Measurements from ENCODE around the gene HDAC10. TPM values are rescaled to one million over a fixed set of nuclear protein-coding genes. Genes with fewer than 3 reads are reported as not detected.

Gene HDAC10
- total RNA-seq, 1 experiment from 2014 or later, result 71.3 TPM

- Histone ChIP-seq H3K9me3 (ENCODE audit: control insufficient read depth, insufficient read depth, low read depth, low read length) (no peaks in the 10 kb centered on the region), H3K4me1 (ENCODE audit: control insufficient read depth, insufficient read depth, low read length) (no peaks in the 10 kb centered on the region), H3K36me3 (ENCODE audit: control insufficient read depth, insufficient read depth, low read length) (no peaks in the 10 kb centered on the region; the same call in 1 of the 2 replicates), H3K27ac (ENCODE audit: low read length) (peak overlapping the region; percentile 84), H3K4me3 (ENCODE audit: low read depth in 2 of 2, low read length in 2 of 2) (peak overlapping the region; percentile 78 to 79), H3K27me3 (ENCODE audit: control insufficient read depth, insufficient read depth, low read length) (no peaks in the 10 kb centered on the region)
- POLR2A ChIA-PET, result interaction anchor here (0.8 kb wide), 1 partner anchor 40 kb away, joined by 5 read pairs; no protein-coding TSS in a partner anchor
- BruUV-seq (replicated peaks), result TSS peak; percentile 54
- in situ Hi-C loops (cut with HindIII; ENCODE audit: low pct_unique_long_range_greater_than_20kb, low sequenced_read_pairs), result no loop called here
- no peak for TF ChIP-seq REST (IDR thresholded peaks at IDR 0.05; ENCODE audit: insufficient read depth in 1 of 2, low read depth in 2 of 2, low read length in 1 of 2)
- TF ChIP-seq CTCF (IDR thresholded peaks at IDR 0.05), result no peak
- no peak for TF ChIP-seq SIN3A (IDR thresholded peaks at IDR 0.05; ENCODE audit: borderline replicate concordance, insufficient read depth, low read depth, low read length)
- no peak for TF ChIP-seq TCF7L2 (IDR thresholded peaks at IDR 0.05; ENCODE audit: low read depth, low read length)
- ATAC-seq (no peak), DNase-seq (ENCODE audit: low read depth, low spot score) (no peak)
- intact Hi-C loops (cut with micrococcal nuclease; ENCODE audit: unreplicated experiment), result no loop called here
- CTCF ChIA-PET, result interaction anchor here (0.6 kb wide), 1 partner anchor 86 kb away, joined by 14 read pairs; no protein-coding TSS in a partner anchor
Measured at GRCh38 chr22:50243685-50244419, 7.2 kb downstream of the HDAC10 start.

GRCh38 chr22:50242406-50242949 lies 8.6 kb downstream of the HDAC10 start:
- CTCF ChIA-PET, result interaction anchor here (0.6 to 0.7 kb wide), 3 partner anchors 74 to 265 kb away, joined by 3 to 6 read pairs (median 3); partner anchors contain the start of gene LMF2
- H3K4me3 ChIP-seq (ENCODE audit: low read depth in 2 of 2, low read length in 2 of 2), result peak overlapping the region; percentile 78 to 79
- H3K4me1 ChIP-seq (ENCODE audit: control insufficient read depth, insufficient read depth, low read length), result no peaks in the 10 kb centered on the region
- no TSS peak for BruUV-seq (replicated peaks)
- H3K9me3 ChIP-seq (ENCODE audit: control insufficient read depth, insufficient read depth, low read depth, low read length), result no peaks in the 10 kb centered on the region
- POLR2A ChIA-PET, result interaction anchor here (0.7 kb wide), 1 partner anchor 18 kb away, joined by 3 read pairs; no protein-coding TSS in a partner anchor
- in situ Hi-C loops (cut with HindIII; ENCODE audit: low pct_unique_long_range_greater_than_20kb, low sequenced_read_pairs), result no loop called here
- no peak for ATAC-seq
- no peak for DNase-seq (ENCODE audit: low read depth, low spot score)
- H3K27ac ChIP-seq (ENCODE audit: low read length), result peak overlapping the region; percentile 8; the same call in 1 of the 2 replicates
- TF ChIP-seq POLR2AphosphoS5 (IDR thresholded peaks at IDR 0.05; ENCODE audit: low read depth, low read length), result no peak
- no peak for TF ChIP-seq TCF7L2 (IDR thresholded peaks at IDR 0.05; ENCODE audit: low read depth, low read length)
- H3K36me3 ChIP-seq (ENCODE audit: control insufficient read depth, insufficient read depth, low read length), result no peaks in the 10 kb centered on the region; the same call in 1 of the 2 replicates
- intact Hi-C loops (cut with micrococcal nuclease; ENCODE audit: unreplicated experiment), result no loop called here
- no peaks in the 10 kb centered on the region for H3K27me3 ChIP-seq (ENCODE audit: control insufficient read depth, insufficient read depth, low read length)

- TF ChIP-seq REST (IDR thresholded peaks at IDR 0.05; ENCODE audit: insufficient read depth in 1 of 2, low read depth in 2 of 2, low read length in 1 of 2) (no peak), CTCF (IDR thresholded peaks at IDR 0.05) (no peak), SIN3A (IDR thresholded peaks at IDR 0.05; ENCODE audit: borderline replicate concordance, insufficient read depth, low read depth, low read length) (no peak), POLR2AphosphoS5 (IDR thresholded peaks at IDR 0.05; ENCODE audit: low read depth, low read length) (no peak), TCF7L2 (IDR thresholded peaks at IDR 0.05; ENCODE audit: low read depth, low read length) (no peak)
- H3K36me3 ChIP-seq (ENCODE audit: control insufficient read depth, insufficient read depth, low read length), result no peaks in the 10 kb centered on the region
- ATAC-seq (no peak), DNase-seq (ENCODE audit: low read depth, low spot score) (no peak)
- H3K4me1 ChIP-seq (ENCODE audit: control insufficient read depth, insufficient read depth, low read length), result no peaks in the 10 kb centered on the region
- no TSS peak for BruUV-seq (replicated peaks)
- H3K4me3 ChIP-seq (ENCODE audit: low read depth in 2 of 2, low read length in 2 of 2), result no peak overlapping the region
- CTCF ChIA-PET, result no interaction called here
- in situ Hi-C loops (cut with HindIII; ENCODE audit: low pct_unique_long_range_greater_than_20kb, low sequenced_read_pairs) (no loop called here), intact Hi-C loops (cut with micrococcal nuclease; ENCODE audit: unreplicated experiment) (no loop called here)
- no peak overlapping the region for H3K27ac ChIP-seq (ENCODE audit: low read length)
- POLR2A ChIA-PET, result no interaction called here
- H3K9me3 ChIP-seq (ENCODE audit: control insufficient read depth, insufficient read depth, low read depth, low read length), result no peaks in the 10 kb centered on the region
- H3K27me3 ChIP-seq (ENCODE audit: control insufficient read depth, insufficient read depth, low read length), result no peaks in the 10 kb centered on the region
Measured at GRCh38 chr22:50238755-50239154, 12.3 kb downstream of the HDAC10 start.
